ENCODE data around the gene KIAA0825. TPM values are rescaled to one million over a fixed set of nuclear protein-coding genes. Genes with fewer than 3 reads are reported as not detected.

The KIAA0825 gene
- total RNA-seq, 4 donors from 2014 or later, result 12.5 to 32.6 (median 15.9) TPM

DNA sequence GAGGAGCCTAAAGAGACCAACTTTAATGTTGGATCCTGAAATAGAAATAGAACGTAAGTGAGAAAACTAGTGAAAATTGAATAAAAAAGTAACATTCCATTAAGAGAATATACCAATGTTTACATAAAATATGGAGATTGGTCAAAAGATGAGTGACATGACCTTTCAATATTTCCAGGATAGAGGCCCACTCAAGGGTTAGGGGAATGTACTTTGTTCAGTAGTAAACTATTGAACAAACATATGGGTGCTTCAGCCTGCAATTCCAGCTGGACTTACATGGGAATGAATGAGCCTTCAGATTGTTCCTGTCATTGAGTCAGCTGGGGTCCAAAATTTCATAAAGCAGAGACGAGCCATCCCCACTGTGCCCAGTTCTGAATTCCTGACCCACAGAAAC, 505.3 kb downstream of the KIAA0825 start:
- TF ChIP-seq POLR2A (IDR thresholded peaks at IDR 0.05), result no peak
- TF ChIP-seq, protein P1, sequence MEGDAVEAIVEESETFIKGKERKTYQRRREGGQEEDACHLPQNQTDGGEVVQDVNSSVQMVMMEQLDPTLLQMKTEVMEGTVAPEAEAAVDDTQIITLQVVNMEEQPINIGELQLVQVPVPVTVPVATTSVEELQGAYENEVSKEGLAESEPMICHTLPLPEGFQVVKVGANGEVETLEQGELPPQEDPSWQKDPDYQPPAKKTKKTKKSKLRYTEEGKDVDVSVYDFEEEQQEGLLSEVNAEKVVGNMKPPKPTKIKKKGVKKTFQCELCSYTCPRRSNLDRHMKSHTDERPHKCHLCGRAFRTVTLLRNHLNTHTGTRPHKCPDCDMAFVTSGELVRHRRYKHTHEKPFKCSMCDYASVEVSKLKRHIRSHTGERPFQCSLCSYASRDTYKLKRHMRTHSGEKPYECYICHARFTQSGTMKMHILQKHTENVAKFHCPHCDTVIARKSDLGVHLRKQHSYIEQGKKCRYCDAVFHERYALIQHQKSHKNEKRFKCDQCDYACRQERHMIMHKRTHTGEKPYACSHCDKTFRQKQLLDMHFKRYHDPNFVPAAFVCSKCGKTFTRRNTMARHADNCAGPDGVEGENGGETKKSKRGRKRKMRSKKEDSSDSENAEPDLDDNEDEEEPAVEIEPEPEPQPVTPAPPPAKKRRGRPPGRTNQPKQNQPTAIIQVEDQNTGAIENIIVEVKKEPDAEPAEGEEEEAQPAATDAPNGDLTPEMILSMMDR (IDR thresholded peaks at IDR 0.05), result no peak
- H3K27ac ChIP-seq, result no peak overlapping the region
- no peak for DNase-seq
- no peaks in the 10 kb centered on the region for H3K27me3 ChIP-seq
- H3K36me3 ChIP-seq, result no peaks in the 10 kb centered on the region
- 89 to 92% methylated on average over 2 of the region's 2 CpGs for WGBS, 2 donors
- peaks cover 0 to 7% of the 10 kb centered on the region in 2 donors for H3K4me1 ChIP-seq
- intact Hi-C loops (cut with DNase I), result no loop called here
- no peaks in the 10 kb centered on the region for H3K9me3 ChIP-seq
- H3K4me3 ChIP-seq (replicated peaks in 1 of 3), result no peak overlapping the region

DNA sequence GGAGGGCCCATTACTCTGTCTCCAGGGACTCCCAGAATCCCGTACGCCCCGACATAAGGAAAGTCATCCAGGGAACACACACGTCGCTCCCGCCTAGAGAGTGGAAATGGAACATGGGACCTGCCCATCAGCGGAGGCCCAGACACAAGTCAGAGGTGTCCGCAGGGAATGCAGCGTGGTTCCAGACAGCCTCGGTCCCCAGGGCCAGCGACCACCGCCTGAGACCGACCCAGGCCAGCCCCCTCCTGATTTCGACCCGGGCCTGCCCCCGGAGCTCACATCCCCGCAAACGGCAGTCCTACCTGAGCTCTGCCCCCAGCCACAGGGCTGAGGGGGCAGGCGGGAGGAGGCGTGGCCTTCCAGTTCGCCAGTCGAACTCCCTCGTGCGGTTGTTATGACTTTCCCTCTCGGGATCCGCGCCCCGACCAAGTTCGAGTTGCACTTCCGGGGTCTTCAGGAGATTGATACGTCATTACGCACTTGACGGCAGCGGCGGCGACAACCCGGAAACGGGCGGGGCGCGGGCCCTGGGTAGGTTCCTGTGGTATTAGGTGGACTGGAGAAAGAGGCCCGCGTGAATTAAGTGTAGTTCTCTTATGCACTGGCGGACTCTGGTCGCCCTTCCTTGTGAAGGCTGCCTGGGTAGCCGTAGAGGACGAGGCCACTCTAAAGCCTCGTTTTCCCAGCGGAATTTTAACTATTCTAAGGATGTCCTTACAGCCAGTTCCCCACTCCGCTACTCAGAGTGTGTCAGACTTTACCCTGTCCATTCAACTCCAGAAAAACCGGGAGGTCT, 507.0 kb downstream of the KIAA0825 start:
- WGBS, 2 donors, result 2 to 3% methylated on average over 30 to 35 of the region's 51 CpGs
- intact Hi-C loops (cut with DNase I), result no loop called here
- Histone ChIP-seq H3K36me3 (no peaks in the 10 kb centered on the region), H3K4me1 (peaks cover 0 to 7% of the 10 kb centered on the region in 2 donors), H3K27me3 (no peaks in the 10 kb centered on the region), H3K9me3 (no peaks in the 10 kb centered on the region), H3K27ac (peak overlapping the region; percentile 59 to 92 (median 89)), H3K4me3 (replicated peaks in 1 of 3) (peak overlapping the region; percentile 60 to 88 (median 84))
- TF ChIP-seq POLR2A (IDR thresholded peaks at IDR 0.05), result peak in 1 of 2 donors; percentile 66
- TF ChIP-seq, protein P1 (IDR thresholded peaks at IDR 0.05), result peak in 1 of 6 experiments; percentile 22
- peak; percentile 96 to 97 for DNase-seq

DNA sequence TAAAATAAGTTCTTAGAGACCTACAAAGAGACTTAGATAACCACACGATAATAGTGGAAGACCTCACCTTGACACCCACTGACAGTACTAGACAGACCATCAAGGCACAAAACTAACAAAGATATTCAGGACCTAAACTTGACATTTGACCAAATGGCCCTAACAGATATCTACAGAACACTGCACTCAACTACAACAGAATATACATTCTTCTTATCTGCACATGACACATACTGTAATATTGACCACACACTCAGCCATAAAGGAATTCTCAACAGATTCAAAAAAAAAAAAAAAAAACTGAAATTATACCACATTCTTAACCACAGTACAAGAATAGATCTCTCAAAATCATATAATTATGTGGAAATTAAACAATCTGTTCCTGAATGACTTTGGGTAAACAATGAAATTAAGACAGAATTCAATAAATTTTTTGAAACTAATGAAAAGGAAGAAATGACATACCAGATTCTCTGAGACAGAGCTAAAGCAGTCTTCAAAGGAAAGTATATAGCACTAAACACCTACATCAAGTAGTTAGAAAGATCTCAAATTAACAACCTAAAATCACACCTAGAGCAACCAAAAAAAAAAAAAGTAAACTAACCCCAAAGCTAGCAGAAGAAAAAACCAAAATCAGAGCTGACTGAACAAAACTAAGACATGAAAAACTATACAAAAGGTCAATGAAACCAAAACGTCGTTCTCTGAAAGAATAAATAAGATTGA, 514.7 kb downstream of the KIAA0825 start:
- intact Hi-C loops (cut with DNase I), result no loop called here
- TF ChIP-seq, protein P1 (IDR thresholded peaks at IDR 0.05), result no peak
- no peak for TF ChIP-seq POLR2A (IDR thresholded peaks at IDR 0.05)
- 77 to 89% methylated on average over 3 of the region's 3 CpGs for WGBS, 2 donors

More for the DNA sequence above, 514.7 kb downstream of the KIAA0825 start:
- Histone ChIP-seq H3K9me3 (no peaks in the 10 kb centered on the region), H3K36me3 (no peaks in the 10 kb centered on the region), H3K4me3 (replicated peaks in 1 of 3) (no peak overlapping the region), H3K4me1 (no peaks in the 10 kb centered on the region), H3K27me3 (no peaks in the 10 kb centered on the region), H3K27ac (no peak overlapping the region)
- DNase-seq, result no peak

Other genes with a start within 250 kb of the KIAA0825 start
- 10 to 100 TPM in 2 of 4 donors, 1 to 10 TPM in 2; 5.6 to 17.4 (median 9.0) TPM for gene SLF1, start 65 bp upstream of the KIAA0825 start, total RNA-seq